ENCODE data around the gene CDKAL1. TPM values are rescaled to one million over a fixed set of nuclear protein-coding genes. Genes with fewer than 3 reads are reported as not detected.
A peak's percentile ranks its signal among the peaks of the same experiment; 100 is the strongest.

The CDKAL1 gene
- total RNA-seq, 1 experiment from 2014 or later, result 21.8 TPM

GRCh38 chr6:20929283-20929682 lies 395.0 kb downstream of the CDKAL1 start:
- DNase-seq, result no peak
- no peak overlapping the region for H3K4me3 ChIP-seq
- no peak overlapping the region for H3K27ac ChIP-seq
- no peaks in the 10 kb centered on the region for H3K9me3 ChIP-seq (replicated peaks)
- H3K36me3 ChIP-seq, result no peaks in the 10 kb centered on the region
- H3K4me1 ChIP-seq, result no peaks in the 10 kb centered on the region
- no peaks in the 10 kb centered on the region for H3K27me3 ChIP-seq

- Histone ChIP-seq H3K4me1 (no peaks in the 10 kb centered on the region), H3K9me3 (replicated peaks) (no peaks in the 10 kb centered on the region), H3K4me3 (no peak overlapping the region), H3K27ac (no peak overlapping the region), H3K36me3 (no peaks in the 10 kb centered on the region), H3K27me3 (no peaks in the 10 kb centered on the region)
- DNase-seq, result no peak
Observed at GRCh38 chr6:20931093-20931492, 396.8 kb downstream of the CDKAL1 start.

- Histone ChIP-seq H3K27ac (no peak overlapping the region), H3K27me3 (no peaks in the 10 kb centered on the region), H3K4me1 (no peaks in the 10 kb centered on the region), H3K36me3 (no peaks in the 10 kb centered on the region), H3K4me3 (no peak overlapping the region), H3K9me3 (replicated peaks) (no peaks in the 10 kb centered on the region)
- no peak for DNase-seq
Observed at GRCh38 chr6:20931772-20932171, 397.5 kb downstream of the CDKAL1 start.

- Histone ChIP-seq H3K36me3 (no peaks in the 10 kb centered on the region), H3K27ac (no peak overlapping the region), H3K4me3 (no peak overlapping the region), H3K4me1 (no peaks in the 10 kb centered on the region), H3K9me3 (replicated peaks) (no peaks in the 10 kb centered on the region), H3K27me3 (no peaks in the 10 kb centered on the region)
- DNase-seq, result no peak
Observed at GRCh38 chr6:20932284-20932683, 398.0 kb downstream of the CDKAL1 start.

GRCh38 chr6:20933057-20933788 lies 399.0 kb downstream of the CDKAL1 start:
- Histone ChIP-seq H3K4me3 (no peak overlapping the region), H3K4me1 (no peaks in the 10 kb centered on the region), H3K9me3 (replicated peaks) (no peaks in the 10 kb centered on the region), H3K36me3 (no peaks in the 10 kb centered on the region), H3K27me3 (no peaks in the 10 kb centered on the region), H3K27ac (no peak overlapping the region)
- DNase-seq, result no peak

- no peaks in the 10 kb centered on the region for H3K4me1 ChIP-seq
- no peak for DNase-seq
- H3K9me3 ChIP-seq (replicated peaks), result no peaks in the 10 kb centered on the region
- H3K4me3 ChIP-seq, result no peak overlapping the region
- no peak overlapping the region for H3K27ac ChIP-seq
- H3K27me3 ChIP-seq, result no peaks in the 10 kb centered on the region
- no peaks in the 10 kb centered on the region for H3K36me3 ChIP-seq
Observed at GRCh38 chr6:20936949-20937348, 402.7 kb downstream of the CDKAL1 start.

GRCh38 chr6:20939161-20939775 lies 405.0 kb downstream of the CDKAL1 start:
- no peak for DNase-seq
- H3K27me3 ChIP-seq, result no peaks in the 10 kb centered on the region
- H3K4me1 ChIP-seq, result no peaks in the 10 kb centered on the region
- no peak overlapping the region for H3K4me3 ChIP-seq
- no peak overlapping the region for H3K27ac ChIP-seq
- no peaks in the 10 kb centered on the region for H3K36me3 ChIP-seq
- H3K9me3 ChIP-seq (replicated peaks), result no peaks in the 10 kb centered on the region

- no peaks in the 10 kb centered on the region for H3K27me3 ChIP-seq
- H3K9me3 ChIP-seq (replicated peaks), result no peaks in the 10 kb centered on the region
- no peak overlapping the region for H3K27ac ChIP-seq
- no peaks in the 10 kb centered on the region for H3K36me3 ChIP-seq
- DNase-seq, result no peak
- H3K4me3 ChIP-seq, result no peak overlapping the region
- H3K4me1 ChIP-seq, result no peaks in the 10 kb centered on the region
Observed at GRCh38 chr6:20943040-20943627, 408.9 kb downstream of the CDKAL1 start.

- Histone ChIP-seq H3K4me1 (no peaks in the 10 kb centered on the region), H3K36me3 (no peaks in the 10 kb centered on the region), H3K4me3 (no peak overlapping the region), H3K27me3 (no peaks in the 10 kb centered on the region), H3K9me3 (replicated peaks) (no peaks in the 10 kb centered on the region), H3K27ac (no peak overlapping the region)
- no peak for DNase-seq
Observed at GRCh38 chr6:20943922-20944321, 409.7 kb downstream of the CDKAL1 start.

- H3K36me3 ChIP-seq, result no peaks in the 10 kb centered on the region
- no peak overlapping the region for H3K4me3 ChIP-seq
- H3K27ac ChIP-seq, result no peak overlapping the region
- H3K4me1 ChIP-seq, result no peaks in the 10 kb centered on the region
- peak in 1 of 2 experiments; percentile 26 for DNase-seq
- H3K9me3 ChIP-seq (replicated peaks), result no peaks in the 10 kb centered on the region
- no peaks in the 10 kb centered on the region for H3K27me3 ChIP-seq
Observed at GRCh38 chr6:20946022-20946421, 411.8 kb downstream of the CDKAL1 start.

- H3K27ac ChIP-seq, result no peak overlapping the region
- H3K27me3 ChIP-seq, result no peaks in the 10 kb centered on the region
- H3K4me3 ChIP-seq, result no peak overlapping the region
- H3K4me1 ChIP-seq, result no peaks in the 10 kb centered on the region
- no peak for DNase-seq
- no peaks in the 10 kb centered on the region for H3K9me3 ChIP-seq (replicated peaks)
- H3K36me3 ChIP-seq, result no peaks in the 10 kb centered on the region
Observed at GRCh38 chr6:20946890-20947289, 412.6 kb downstream of the CDKAL1 start.

- Histone ChIP-seq H3K9me3 (replicated peaks) (no peaks in the 10 kb centered on the region), H3K27ac (no peak overlapping the region), H3K36me3 (no peaks in the 10 kb centered on the region), H3K4me1 (no peaks in the 10 kb centered on the region; the same call in 1 of the 2 replicates), H3K27me3 (no peaks in the 10 kb centered on the region), H3K4me3 (no peak overlapping the region)
- DNase-seq, result no peak
Observed at GRCh38 chr6:20947977-20948376, 413.7 kb downstream of the CDKAL1 start.

- no peaks in the 10 kb centered on the region; the same call in 1 of the 2 replicates for H3K4me1 ChIP-seq
- H3K27me3 ChIP-seq, result no peaks in the 10 kb centered on the region
- no peaks in the 10 kb centered on the region for H3K36me3 ChIP-seq
- H3K9me3 ChIP-seq (replicated peaks), result no peaks in the 10 kb centered on the region
- H3K27ac ChIP-seq, result no peak overlapping the region
- peak in 1 of 2 experiments; percentile 15 for DNase-seq
- H3K4me3 ChIP-seq, result no peak overlapping the region
Observed at GRCh38 chr6:20948556-20948955, 414.3 kb downstream of the CDKAL1 start.

- H3K36me3 ChIP-seq, result no peaks in the 10 kb centered on the region
- no peak overlapping the region for H3K27ac ChIP-seq
- DNase-seq, result no peak
- H3K9me3 ChIP-seq (replicated peaks), result no peaks in the 10 kb centered on the region
- H3K4me1 ChIP-seq, result no peaks in the 10 kb centered on the region; the same call in 1 of the 2 replicates
- no peaks in the 10 kb centered on the region for H3K27me3 ChIP-seq
- no peak overlapping the region for H3K4me3 ChIP-seq
Observed at GRCh38 chr6:20949138-20949537, 414.9 kb downstream of the CDKAL1 start.

- Histone ChIP-seq H3K27ac (no peak overlapping the region), H3K27me3 (no peaks in the 10 kb centered on the region), H3K4me1 (no peaks in the 10 kb centered on the region; the same call in 1 of the 2 replicates), H3K9me3 (replicated peaks) (no peaks in the 10 kb centered on the region), H3K4me3 (no peak overlapping the region), H3K36me3 (no peaks in the 10 kb centered on the region; the same call in 1 of the 2 replicates)
- peak; percentile 3 to 10 for DNase-seq
Observed at GRCh38 chr6:20952699-20953474, 418.6 kb downstream of the CDKAL1 start.
